Activated CD4-positive, alpha-beta T cell treated with anti-CD3 and anti-CD28 coated beads for 1 hour (primary cell): Measurements from ENCODE around the gene JAZF1.

Experiments used
- DNase-seq: peaks from one replicate; pipeline ENCODE4 v3.0.0-alpha.2; 2020

JAZF1 gene

DNA sequence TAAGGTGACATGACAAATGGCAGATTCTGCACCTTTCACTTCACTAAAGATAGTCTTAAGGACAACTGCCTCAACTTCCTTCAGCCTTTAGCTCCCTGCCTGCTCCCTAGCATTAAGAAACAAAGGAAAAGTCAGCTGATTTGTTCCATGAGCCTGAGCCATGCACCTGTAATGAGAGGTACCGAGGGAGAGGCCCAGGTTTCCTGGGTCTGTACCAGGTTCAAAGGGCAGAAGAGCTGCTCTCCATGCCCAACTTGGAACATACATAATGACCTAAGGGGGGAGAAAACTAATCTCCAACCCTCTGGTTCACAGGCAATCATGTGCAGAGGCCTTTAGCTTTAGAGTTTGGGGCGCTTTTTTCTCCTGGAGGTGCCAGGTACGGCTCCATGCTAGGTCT lies 111.2 kb downstream of the JAZF1 start:
- DNase-seq, result no peak

DNA sequence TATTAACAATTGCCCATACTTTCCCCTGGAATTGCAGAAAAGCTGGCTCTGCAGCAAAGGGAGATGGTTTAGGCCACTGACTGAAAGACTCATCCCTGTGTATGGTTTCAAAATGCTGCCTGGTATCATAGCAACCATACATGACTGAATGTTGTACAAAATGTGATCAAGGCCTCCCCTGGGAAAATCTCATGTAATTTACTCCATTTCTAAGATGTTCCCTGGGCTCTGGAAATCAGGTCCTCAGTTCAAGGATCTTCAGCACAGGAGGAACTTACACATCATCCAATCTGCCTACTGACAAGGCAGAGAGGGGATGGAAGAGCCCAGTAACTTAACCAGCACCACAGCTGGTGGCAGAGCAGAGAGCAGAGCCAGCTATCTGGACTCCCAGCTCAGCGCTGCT lies 111.8 kb downstream of the JAZF1 start:
- DNase-seq, result no peak

DNA sequence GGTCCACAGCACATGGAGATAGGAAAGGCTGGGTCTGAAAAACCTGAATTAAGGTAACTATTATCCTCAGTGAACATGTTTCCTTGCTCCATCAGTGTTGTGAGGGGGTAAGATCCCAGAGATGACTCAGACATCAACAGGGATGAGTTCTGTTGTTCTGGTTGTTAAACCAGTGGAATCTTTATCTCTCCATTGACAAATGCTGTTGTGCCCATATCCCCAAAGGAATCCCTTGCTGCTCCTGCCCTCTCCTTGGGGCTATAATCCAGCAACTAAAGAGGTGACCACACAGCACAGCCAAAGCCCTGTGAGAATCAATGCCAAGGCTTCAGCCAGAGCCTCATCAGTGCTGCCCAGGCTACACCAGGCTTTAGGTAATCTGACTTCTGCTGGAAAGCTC lies 113.4 kb downstream of the JAZF1 start:
- no peak for DNase-seq

DNA sequence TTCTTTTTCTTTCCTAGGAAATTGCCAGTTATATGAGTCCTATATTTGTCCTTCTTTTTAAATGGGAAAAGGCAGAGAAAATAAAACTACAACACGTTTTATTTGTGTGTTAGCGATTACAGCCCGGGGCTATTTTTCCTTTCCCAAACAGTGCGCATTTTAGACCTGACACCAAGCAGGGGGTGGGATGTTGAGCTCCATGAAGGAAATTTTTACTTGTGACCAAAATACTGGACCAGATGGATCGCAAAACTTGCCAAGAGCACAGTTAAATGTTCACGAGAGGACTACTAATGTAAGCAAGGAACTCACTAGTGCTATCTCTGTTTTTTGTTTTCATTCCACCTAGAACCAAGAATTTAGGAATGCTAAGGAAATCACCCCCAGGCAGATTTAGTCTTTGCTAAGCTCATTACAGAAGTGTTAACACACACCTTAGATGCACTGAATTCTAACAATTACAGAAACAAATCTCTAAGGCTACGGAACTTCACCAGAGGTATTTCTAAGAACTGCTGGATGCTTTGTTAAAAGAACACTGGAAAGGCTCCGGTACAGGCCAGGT lies 114.8 kb downstream of the JAZF1 start:
- no peak for DNase-seq

DNA sequence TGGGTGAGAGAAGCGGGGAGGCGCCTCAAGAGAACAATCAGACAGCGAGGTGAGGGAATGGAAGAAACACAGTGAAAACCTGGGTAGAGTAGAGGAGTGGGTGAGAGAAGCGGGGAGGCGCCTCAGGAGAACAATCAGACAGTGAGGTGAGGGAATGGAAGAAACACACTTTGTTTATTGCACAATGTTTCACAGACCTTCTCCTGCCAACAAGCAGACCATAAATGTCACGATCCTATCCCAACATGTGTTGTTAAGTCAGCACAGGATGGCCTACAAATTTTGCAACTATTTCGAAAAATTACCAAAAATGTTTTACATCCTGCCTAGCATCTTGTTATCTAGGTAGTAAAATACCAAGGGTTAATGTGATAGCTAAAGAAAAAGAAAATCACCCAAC lies 115.3 kb downstream of the JAZF1 start:
- no peak for DNase-seq

DNA sequence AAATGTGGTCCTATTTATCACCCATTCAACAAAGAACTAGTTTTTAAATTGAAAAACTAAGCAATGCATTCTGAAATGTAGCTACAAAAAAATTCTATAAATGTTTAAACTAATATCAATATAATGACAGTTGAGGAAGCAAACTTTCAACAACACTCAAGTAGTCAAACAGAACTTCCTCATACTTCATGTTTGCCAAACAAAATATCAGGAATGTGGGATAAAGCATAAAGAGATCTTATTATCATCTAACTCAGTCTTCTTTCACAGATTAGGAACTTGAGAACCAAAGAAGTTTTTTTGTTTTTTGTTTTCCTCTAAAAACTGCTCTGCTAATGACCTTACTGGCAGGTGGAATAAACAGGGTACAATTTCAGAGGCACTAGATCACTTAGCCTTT lies 116.2 kb downstream of the JAZF1 start:
- no peak for DNase-seq

DNA sequence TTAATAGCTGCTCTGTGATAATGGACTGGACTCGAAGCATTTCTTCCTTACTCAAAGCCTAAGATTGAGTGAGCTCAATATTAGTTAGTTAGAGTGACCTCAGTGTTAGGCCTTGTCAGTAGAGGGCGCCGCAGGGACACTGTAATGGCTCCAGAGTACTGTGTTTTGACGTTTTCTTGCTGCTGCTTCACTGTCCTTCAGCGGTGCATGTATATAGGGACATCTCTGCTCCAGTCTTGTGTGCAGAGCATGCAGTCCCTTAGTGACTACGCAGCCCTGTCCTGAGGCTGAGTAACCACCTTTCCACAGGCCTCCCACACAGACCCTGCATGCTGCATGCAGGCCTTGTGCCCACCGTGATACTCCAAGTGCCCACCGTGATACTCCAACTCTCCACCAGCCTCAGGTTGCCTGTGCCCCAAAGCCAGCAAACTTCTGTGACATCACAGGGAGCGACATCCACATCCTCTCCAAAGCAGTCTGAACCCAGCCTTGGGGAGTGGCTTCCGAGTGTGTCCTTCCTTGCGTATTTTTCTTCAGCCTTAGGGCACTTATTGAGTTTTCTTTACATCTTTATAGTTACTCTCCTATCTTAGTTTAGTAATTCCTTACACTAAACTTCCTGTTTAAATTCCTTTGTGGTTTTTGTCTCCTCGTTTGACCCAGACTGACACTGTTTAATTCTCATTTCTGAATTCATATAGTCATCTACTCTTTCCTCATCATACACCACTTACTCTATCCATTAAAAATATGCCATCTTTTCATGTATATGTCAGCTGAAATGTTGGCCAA lies 118.2 kb downstream of the JAZF1 start:
- no peak for DNase-seq

DNA sequence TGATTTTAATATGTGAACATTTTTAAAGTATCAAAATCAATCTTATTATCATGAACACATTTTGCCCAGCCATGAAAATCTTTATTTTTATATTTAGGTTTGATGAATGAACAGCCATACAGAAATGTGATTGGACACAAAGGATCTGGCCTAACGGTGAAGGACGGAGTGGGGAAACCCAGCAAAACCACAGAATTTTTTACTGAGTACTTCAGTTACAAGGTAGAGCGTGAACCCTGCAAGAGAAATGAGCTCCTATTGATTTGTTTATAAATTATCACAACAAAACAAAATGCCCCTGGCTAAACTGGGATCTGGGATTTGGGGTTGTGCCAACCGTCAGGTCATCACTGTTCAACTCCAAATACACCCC lies 118.8 kb downstream of the JAZF1 start:
- no peak for DNase-seq

DNA sequence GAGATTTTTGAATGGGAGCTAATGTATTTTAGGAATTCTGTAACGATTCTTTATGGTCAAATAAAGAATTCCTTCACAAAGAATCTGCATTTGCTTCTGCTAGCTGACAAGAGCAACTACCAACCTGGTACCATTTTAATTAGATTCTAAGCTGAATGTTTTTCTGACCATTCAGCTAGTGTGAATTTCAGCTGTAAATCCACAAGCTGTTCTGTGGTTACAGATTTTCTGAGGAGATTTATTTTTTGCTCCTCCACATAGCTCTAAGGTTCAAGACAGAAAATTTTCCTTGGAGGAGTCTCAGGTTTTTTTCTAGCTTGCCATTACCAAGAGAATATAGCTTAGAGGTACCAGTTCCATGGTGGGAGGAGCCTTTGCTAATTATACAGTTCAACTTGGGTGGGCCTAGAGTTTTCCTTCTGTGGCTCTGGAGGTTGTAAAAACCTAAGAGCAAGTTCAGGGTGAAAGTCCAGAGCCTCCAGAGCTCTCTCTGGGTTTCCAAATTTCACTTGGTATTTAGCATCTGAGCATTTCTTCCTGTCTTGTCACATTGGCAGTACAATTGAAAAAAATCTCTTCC lies 120.1 kb downstream of the JAZF1 start:
- no peak for DNase-seq

DNA sequence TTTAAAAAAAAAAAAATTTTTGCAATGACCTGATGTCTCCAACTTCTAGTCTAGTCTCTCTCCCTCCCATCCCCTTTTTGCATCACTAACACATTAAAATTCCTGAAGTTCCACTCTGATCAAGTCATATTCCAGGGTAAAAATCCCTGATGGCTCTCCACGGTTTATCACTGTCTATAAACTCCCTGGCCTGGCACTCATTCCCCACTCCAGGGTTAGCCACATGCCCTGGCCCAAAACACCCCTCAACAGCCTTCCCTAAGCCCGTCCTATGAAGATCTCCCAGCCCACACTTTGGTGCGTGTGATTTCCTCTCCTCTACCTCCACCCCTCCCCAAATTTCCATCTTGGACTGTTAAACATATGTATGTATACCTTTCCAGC lies 125.4 kb downstream of the JAZF1 start:
- no peak for DNase-seq

DNA sequence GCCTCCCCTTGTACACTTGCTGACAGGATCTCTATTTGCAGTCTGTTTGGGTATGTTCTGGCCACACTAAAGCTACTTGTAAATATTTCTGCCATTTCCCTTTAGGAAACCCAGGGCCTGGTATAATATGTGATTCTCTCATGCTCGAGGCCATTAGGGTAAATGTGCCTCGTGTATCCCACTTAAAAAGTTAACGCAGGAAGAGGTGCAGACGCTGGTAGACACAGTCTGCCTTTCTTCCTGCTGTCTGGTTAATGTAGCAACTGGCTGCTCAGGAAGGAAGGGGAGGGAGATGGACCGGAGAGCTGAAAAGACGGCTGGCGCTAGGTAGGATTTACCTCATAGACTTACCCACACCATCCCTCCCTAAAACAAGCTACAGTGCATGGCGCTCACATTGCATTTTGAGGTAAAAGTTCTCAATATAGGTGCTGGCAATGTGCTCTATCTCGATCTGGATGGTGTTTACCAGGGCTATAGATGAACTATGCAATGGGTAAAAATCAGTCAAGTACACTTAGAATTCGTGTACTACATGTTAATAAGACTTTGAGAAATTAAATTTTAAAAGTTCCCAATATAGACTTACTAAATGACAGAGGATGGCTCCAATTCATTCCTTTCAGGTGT lies 125.9 kb downstream of the JAZF1 start:
- no peak for DNase-seq

DNA sequence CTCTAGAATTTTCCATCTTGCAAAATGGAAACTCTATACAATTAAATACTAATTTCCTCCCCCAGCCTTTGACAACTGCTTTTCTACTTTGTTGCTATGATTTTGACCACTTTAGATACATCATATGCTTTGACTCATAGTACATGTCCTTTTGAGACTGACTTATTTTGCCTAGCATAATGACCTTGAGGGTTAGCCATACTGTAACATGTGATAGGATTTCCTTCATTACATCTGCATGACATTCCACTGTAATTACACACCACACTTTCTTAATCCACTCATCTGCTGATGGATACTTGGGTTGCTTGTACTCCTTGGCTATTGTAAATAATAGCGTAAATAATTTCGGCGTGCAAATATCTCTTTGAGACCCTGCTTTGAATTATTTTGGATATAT lies 127.7 kb downstream of the JAZF1 start:
- no peak for DNase-seq

DNA sequence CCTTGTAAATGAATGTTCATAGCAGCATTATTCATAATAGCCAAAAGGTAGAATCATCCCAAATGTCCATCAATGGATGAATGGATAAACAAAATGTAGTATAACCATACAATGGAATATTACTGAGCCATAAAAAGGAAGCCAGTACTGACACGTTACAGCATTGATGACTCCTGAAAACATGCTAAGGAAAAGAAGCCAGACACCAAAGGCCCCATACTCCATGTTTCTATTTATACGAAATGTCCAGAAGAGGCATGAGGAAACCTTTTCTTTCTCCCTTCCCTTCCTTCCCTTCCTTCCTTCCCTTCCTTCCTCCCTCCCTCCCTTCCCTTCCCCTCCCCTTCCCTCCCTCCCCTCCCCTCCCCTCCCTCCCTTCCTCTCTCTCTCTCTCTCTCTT lies 131.9 kb downstream of the JAZF1 start:
- no peak for DNase-seq

DNA sequence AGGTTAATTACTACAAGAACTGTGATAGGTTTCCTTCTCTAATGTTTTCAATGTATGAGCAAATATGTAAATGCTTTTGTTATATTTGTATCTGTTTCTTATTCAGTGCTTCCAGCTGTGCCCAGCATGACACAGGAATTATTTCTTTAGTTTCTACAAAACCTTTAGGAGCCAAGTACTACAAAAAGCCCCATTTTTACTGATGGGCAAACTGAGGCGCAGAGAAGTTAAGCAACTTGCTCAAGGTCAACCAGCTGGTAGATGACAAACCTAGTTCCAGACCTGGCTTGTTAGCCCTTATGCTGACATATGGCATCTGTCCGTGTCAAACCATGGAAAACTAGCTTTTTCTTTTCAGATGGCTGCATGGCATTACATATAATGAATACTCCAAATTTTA lies 134.6 kb downstream of the JAZF1 start:
- DNase-seq, result no peak

DNA sequence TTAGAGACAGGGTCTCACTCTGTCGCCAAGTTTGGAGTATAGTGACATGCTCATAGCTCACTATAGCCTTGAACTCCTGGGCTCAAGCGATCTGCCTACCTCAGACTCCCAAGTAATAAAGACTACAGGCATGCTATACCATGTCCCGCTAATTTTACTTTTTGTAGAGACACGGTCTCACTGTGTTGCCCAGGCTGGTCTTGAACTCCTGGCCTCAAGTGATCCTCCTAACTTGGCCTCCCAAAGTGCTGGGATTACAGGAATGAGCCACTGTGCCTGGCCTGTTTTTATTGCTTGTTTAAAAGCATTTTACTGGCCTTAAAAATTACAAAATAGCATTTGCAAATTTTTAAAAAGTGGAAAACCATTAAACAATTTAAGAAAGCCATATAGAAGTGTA lies 135.0 kb downstream of the JAZF1 start:
- DNase-seq, result no peak

DNA sequence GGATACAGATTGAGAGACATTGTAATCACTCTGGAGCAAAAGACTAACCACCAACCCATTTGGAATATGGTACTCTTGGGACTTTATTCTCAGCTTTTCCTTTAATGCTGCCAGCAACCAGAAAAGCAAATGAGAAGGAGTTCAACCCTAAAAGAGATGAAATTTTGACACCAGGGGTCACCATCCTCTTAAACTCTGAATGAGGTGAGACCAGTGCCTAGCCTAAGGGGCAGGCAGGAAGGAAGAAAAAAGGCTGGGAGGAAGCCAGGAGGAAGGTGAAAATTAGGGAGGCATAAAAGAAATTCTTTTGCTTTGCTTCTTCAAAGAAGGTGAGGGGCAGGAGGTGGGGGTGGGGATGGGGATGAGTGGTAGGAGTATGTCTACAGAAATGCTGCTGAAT lies 135.8 kb downstream of the JAZF1 start:
- no peak for DNase-seq

DNA sequence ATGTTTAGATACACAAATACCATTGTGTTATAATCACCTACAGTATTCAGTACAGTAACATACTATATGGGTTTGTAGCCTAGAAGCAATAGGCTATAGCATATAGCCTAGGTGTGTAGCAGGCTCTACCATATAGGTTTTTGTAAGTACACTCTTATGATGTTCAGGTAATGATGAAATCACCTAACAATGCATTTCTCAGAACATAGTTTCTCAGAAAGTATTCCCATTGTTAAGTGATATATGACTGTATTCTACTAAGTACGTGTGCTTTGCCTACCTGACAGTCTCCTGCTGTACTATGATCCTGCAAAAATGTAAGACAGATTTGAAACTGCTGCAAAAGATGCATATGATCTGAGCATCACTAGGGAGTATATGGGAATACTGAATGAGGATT lies 137.9 kb downstream of the JAZF1 start:
- no peak for DNase-seq

DNA sequence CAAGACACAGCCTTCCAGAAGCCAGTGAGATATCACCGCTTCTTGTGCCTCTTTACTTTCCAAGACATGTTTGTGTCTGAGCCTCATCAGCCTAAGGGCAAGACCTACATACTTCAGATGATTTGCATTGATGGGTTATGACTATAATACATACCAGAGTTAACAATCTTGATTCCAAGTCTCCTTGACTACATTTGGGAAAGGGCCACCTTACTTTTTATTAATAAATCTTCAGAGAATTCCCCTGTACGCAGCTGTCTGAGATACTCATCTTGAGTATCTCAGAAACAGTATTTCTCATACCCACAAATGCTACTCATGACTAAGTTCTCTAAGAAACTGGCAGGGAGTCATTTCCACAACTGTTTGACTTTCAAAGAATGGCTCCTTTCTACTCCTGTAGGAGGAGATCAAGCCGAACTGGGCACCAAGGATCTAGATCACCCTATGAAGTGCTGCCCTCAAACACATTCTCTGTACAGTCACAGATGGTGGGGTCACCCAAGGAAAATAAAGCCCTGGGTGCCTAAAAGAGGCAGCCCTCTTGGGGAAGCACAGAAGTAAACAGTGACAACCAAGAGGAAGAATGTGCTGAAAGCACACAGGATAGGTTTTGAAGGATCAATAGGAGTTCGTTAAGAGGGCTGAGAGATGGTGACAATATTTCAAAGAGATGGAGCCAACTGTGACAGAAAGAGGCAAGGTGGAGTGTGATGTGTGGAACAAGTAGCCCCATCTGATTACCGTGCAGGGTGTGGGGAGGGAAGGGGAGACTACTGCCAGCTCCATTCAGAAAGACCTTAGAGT lies 138.9 kb downstream of the JAZF1 start:
- no peak for DNase-seq

DNA sequence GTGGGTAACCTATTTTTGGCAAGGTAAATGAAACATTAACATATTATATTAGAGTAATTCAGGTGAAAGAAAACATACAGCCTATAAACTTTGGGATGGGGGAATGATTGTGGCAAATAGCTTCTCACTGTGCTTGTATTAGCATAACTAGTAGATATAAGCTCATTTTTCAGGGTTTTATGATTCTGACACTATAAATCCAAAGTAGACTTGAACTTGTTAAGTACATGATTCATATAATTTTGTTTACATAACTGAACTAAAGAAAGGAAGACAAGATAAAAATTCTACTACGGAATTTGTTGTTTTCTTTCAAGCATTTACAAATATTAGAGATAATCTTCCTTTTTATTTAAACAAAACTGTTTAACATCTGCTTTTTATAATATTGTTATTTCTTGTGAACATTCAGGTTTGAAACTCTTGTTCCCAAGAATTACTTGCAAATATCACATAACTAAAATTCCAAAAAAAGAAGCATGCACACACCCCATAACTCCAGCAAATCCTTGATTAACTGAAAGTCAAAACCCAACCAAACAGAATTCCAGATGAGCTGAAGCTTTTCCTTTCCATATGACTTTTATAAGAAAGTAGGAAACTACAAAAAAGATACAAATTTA lies 142.3 kb downstream of the JAZF1 start:
- no peak for DNase-seq

DNA sequence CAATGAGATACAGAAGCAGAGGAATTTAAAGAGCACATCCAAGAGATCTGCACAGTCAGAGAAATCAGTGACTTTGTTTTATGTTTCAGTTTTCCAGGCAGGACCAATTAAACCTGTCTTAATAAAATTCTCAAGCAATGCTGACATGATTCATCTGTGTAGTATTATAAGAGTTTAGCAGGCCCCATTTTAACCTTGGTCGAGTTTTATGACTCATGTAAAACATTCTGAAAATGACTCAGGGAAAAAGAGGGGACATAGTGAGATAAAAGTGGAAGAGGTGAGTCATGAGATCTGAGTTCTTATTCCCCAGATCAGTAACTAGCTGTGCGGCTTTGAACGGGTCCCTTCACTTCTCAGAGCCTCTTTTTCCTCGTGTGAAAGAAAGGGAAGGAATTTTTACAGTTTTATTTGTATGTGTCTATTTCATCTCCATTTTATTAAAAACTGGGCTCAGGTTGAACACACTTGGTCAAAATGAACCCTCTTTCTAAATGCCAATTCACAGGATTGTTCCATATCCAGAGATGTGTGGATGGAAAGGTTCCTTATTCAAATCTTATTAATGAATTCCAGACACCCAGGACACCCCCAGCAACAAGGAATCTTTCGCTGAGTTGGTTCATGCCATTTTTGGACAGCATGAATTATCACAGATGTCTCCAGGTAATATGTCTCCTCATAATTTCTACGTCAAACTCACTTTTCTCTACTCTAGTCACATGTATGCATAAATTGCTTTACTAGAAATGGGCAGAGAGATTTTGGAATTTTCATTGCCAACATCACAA lies 143.2 kb downstream of the JAZF1 start:
- DNase-seq, result no peak

DNA sequence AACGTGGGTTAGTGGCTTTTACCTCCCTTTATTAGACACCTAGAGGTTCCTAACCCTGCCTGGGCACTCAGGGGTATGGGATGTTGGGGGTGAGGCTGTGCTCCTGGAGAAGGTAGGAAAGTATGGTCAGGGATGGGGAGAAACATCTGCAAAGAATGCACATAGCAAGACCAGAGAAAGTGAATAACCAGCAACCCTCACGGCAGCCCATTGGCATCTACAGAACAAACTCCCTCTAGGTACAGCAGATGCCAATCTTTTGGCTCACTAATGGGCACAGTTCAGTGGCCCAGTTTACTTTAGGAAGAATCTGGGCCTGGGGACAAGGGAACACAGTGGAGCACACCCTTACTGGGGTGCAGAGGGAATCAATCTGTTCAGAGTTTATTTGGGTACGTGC lies 143.9 kb downstream of the JAZF1 start:
- no peak for DNase-seq

DNA sequence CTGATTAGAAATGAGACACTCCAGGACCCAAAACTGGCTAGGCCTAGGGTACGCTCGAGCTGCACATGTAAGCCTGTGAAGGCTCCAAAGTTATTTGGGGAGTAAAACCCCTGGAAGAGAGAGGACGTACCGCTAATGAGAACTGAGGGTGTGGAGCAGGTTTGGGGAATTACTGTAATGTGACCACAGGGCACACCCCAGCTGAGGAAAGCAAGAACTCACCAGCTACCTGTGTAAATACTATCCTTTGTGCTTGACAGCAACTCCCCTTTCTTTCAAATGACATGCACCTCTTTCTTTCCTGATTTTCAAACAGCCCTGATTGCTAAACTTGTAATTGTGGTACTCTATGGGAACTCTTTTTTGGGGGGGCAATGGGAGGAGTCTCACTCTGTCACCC lies 147.2 kb downstream of the JAZF1 start:
- no peak for DNase-seq
